A673 (cell line): ENCODE data around the gene SEMG1.

Source experiments
- EZH2 ChIP-seq: fragments of 200-600 bp; sonication (generic); IDR thresholded peaks from 2 replicates; pipeline ENCODE4 v1.6.1; 2017; ENCODE audit warnings: borderline replicate concordance, low read depth, mild to moderate bottlenecking, mixed read lengths, antibody characterized with exemption, low read length; ENCODE audit not compliant: poor library complexity, severe bottlenecking
- TF ChIP-seq, protein P1 (sequence below): fragments of 300-800, 200-600 bp; sonication (generic); conservative IDR thresholded peaks from 2 replicates; pipeline ENCODE4 v1.5.1; 2017; ENCODE audit warnings: low read depth, mild to moderate bottlenecking, antibody characterized with exemption, low read length, moderate library complexity, mixed read lengths

- TF ChIP-seq, protein P1, sequence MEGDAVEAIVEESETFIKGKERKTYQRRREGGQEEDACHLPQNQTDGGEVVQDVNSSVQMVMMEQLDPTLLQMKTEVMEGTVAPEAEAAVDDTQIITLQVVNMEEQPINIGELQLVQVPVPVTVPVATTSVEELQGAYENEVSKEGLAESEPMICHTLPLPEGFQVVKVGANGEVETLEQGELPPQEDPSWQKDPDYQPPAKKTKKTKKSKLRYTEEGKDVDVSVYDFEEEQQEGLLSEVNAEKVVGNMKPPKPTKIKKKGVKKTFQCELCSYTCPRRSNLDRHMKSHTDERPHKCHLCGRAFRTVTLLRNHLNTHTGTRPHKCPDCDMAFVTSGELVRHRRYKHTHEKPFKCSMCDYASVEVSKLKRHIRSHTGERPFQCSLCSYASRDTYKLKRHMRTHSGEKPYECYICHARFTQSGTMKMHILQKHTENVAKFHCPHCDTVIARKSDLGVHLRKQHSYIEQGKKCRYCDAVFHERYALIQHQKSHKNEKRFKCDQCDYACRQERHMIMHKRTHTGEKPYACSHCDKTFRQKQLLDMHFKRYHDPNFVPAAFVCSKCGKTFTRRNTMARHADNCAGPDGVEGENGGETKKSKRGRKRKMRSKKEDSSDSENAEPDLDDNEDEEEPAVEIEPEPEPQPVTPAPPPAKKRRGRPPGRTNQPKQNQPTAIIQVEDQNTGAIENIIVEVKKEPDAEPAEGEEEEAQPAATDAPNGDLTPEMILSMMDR, result no peak
- no peak for TF ChIP-seq EZH2
These were observed 13.5 kb upstream of the SEMG1 start for GRCh38 chr20:45193331-45193730.
